Measurements from ENCODE around the gene TMEM254.

The TMEM254 gene

GRCh38 chr10:80046629-80047441 is 31.6 kb upstream of the TMEM254 start:
- no peaks in the 10 kb centered on the region for H3K9me3 ChIP-seq
- H3K36me3 ChIP-seq: no peaks in the 10 kb centered on the region
- no peaks in the 10 kb centered on the region for H3K4me1 ChIP-seq
- DNase-seq: peak; percentile 76
- TF ChIP-seq CTCF (IDR thresholded peaks at IDR 0.05; ENCODE audit: low read depth, low read length): peak; percentile 92
- no peak overlapping the region for H3K4me3 ChIP-seq (ENCODE audit: low read depth, low read length)
- no peaks in the 10 kb centered on the region for H3K27me3 ChIP-seq

GRCh38 chr10:80050752-80051151 is 27.7 kb upstream of the TMEM254 start:
- Histone ChIP-seq H3K4me1 (no peaks in the 10 kb centered on the region), H3K9me3 (no peaks in the 10 kb centered on the region), H3K36me3 (no peaks in the 10 kb centered on the region), H3K4me3 (ENCODE audit: low read depth, low read length) (no peak overlapping the region), H3K27me3 (no peaks in the 10 kb centered on the region)
- DNase-seq: no peak
- TF ChIP-seq CTCF (IDR thresholded peaks at IDR 0.05; ENCODE audit: low read depth, low read length): no peak

- H3K36me3 ChIP-seq: no peaks in the 10 kb centered on the region
- H3K4me1 ChIP-seq: no peaks in the 10 kb centered on the region
- no peaks in the 10 kb centered on the region for H3K9me3 ChIP-seq
- H3K27me3 ChIP-seq: no peaks in the 10 kb centered on the region
- no peak for TF ChIP-seq CTCF (IDR thresholded peaks at IDR 0.05; ENCODE audit: low read depth, low read length)
- no peak for DNase-seq
- no peak overlapping the region for H3K4me3 ChIP-seq (ENCODE audit: low read depth, low read length)
These were observed 26.5 kb upstream of the TMEM254 start for GRCh38 chr10:80051993-80052392.

GRCh38 chr10:80055760-80056159 is 22.7 kb upstream of the TMEM254 start:
- H3K27me3 ChIP-seq: no peaks in the 10 kb centered on the region
- no peaks in the 10 kb centered on the region for H3K4me1 ChIP-seq
- no peak overlapping the region for H3K4me3 ChIP-seq (ENCODE audit: low read depth, low read length)
- H3K9me3 ChIP-seq: no peaks in the 10 kb centered on the region
- no peak for DNase-seq
- TF ChIP-seq CTCF (IDR thresholded peaks at IDR 0.05; ENCODE audit: low read depth, low read length): no peak
- no peaks in the 10 kb centered on the region for H3K36me3 ChIP-seq

- DNase-seq: no peak
- no peaks in the 10 kb centered on the region for H3K4me1 ChIP-seq
- no peaks in the 10 kb centered on the region for H3K27me3 ChIP-seq
- no peak overlapping the region for H3K4me3 ChIP-seq (ENCODE audit: low read depth, low read length)
- H3K9me3 ChIP-seq: no peaks in the 10 kb centered on the region
- H3K36me3 ChIP-seq: no peaks in the 10 kb centered on the region
- no peak for TF ChIP-seq CTCF (IDR thresholded peaks at IDR 0.05; ENCODE audit: low read depth, low read length)
These were observed 21.3 kb upstream of the TMEM254 start for GRCh38 chr10:80057171-80057570.

GRCh38 chr10:80064120-80064886 is 14.2 kb upstream of the TMEM254 start:
- DNase-seq: no peak
- H3K36me3 ChIP-seq: no peaks in the 10 kb centered on the region
- TF ChIP-seq CTCF (IDR thresholded peaks at IDR 0.05; ENCODE audit: low read depth, low read length): no peak
- no peaks in the 10 kb centered on the region for H3K27me3 ChIP-seq
- no peaks in the 10 kb centered on the region for H3K9me3 ChIP-seq
- no peak overlapping the region for H3K4me3 ChIP-seq (ENCODE audit: low read depth, low read length)
- no peaks in the 10 kb centered on the region for H3K4me1 ChIP-seq
